Gastroesophageal sphincter (tissue), 4 donors: ENCODE measurements around the gene CALCA. TPM values are rescaled to one million over a fixed set of nuclear protein-coding genes. Genes with fewer than 3 reads are reported as not detected.

Experiments used
- ATAC-seq: fragments of 150-250 bp; one replicate; pipeline ENCODE4 v1.9.1; 2016; ENCODE audit warnings: mild to moderate bottlenecking, moderate library complexity
- H3K27ac ChIP-seq, 4 donors: fragments of 200-600 bp; sonication (generic) in 3 of 4; 1 replicate in 3 of 4; 2 replicates in 1 of 4; pipeline ENCODE4 v1.5.1; 2016 to 2019
- H3K27me3 ChIP-seq: fragments of 200-600 bp; sonication (generic); one replicate; pipeline ENCODE4 v1.5.1; 2019
- H3K36me3 ChIP-seq, 2 donors: fragments of 200-600 bp; sonication (generic); one replicate each; pipeline ENCODE4 v1.5.1; 2019; ENCODE audit warnings: control low read depth in 1 of 2
- H3K4me1 ChIP-seq, 3 donors: fragments of 200-600 bp; sonication (generic); 1 replicate in 2 of 3; 2 replicates in 1 of 3; pipeline ENCODE4 v1.5.1; 2016 to 2019; ENCODE audit warnings: control low read depth in 2 of 3
- H3K4me3 ChIP-seq, 2 donors: fragments of 200-600 bp; sonication (generic); one replicate each; pipeline ENCODE4 v1.5.1; 2019; ENCODE audit warnings: mild to moderate bottlenecking in 1 of 2, moderate library complexity in 1 of 2
- H3K9me3 ChIP-seq, 3 donors: fragments of 200-600 bp; sonication (generic); one replicate each; pipeline ENCODE4 v1.5.1; 2017 to 2019; ENCODE audit warnings: control low read depth in 2 of 3
- EP300 ChIP-seq: sonication (generic); formaldehyde crosslinking; IDR thresholded peaks from one replicate; pipeline ENCODE4 v1.6.1; 2017; ENCODE audit warnings: antibody characterized with exemption, mild to moderate bottlenecking
- POLR2A ChIP-seq, 2 donors: fragments of 450-650 bp; IDR thresholded peaks; one replicate each; pipeline ENCODE4 v1.6.1; 2017; ENCODE audit warnings: antibody characterized with exemption in 2 of 2, mild to moderate bottlenecking in 2 of 2, moderate library complexity in 1 of 2
- POLR2AphosphoS5 ChIP-seq: sonication (generic); formaldehyde crosslinking; IDR thresholded peaks from one replicate; pipeline ENCODE4 v1.6.1; 2017; ENCODE audit warnings: antibody characterized with exemption
- WGBS, 2 donors: methylation state at CpG; one replicate each; pipeline ENCODE4 v1.1.5; 2018; ENCODE audit warnings: low coverage in 1 of 2; 5-methylcytosine and 5-hydroxymethylcytosine counted together
- total RNA-seq, 4 donors: library from RNA; depleted of rRNA; stranded (reverse); fragments of >200 nt; gene quantifications; one replicate each; pipeline ENCODE4 v1.1.0, GENCODE V29; 2016
- TF ChIP-seq, protein P1 (sequence below), 4 experiments: fragments of 200-600 bp in 2 of 4; fragments of 450-650 bp in 2 of 4; sonication (generic) in 1 of 4; IDR thresholded peaks; one replicate each; pipeline ENCODE4 v1.5.1; 2017 to 2019; ENCODE audit warnings: antibody characterized with exemption in 4 of 4, mild to moderate bottlenecking in 2 of 4, moderate library complexity in 2 of 4

CALCA gene, protein sequence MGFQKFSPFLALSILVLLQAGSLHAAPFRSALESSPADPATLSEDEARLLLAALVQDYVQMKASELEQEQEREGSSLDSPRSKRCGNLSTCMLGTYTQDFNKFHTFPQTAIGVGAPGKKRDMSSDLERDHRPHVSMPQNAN
- total RNA-seq: not detected

DNA sequence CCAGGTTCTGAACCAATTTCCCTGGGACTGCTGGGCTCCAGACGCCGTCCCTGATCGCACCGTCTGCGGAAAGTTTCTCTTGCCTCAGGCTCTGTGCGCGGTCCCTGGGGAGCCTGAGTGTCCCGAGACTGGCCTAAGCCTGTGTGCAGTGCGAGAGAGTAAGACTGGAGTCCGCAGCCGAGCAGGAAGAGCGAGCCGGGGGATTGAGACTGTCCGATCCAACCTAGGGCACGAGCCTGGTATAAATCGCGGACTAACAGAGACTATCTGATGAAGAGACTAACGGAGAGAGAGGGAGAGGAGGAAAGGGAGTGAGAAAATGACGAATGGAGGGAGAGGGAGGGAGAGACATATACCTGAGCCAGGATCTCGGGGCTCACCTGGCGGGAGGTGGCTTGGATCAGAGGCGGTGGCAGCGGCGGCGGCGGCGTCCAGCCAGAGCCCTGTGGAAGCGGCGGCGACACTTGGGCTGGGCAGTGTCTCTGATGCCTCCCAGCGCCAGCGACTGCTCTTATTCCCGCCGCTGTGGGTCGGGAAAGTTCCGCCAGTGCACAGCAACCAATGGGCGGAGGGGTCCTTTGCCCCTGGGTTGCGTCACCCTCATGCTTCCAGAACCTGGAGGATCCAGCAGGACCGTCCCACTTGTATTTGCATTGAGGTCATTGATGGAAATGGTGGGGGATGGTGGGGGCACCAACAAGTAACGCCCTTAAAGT is at the start of gene CALCA:
Gene CALCA (minus strand): TSS at position 487 of the 716 bp plus-strand sequence. CDS start 1,159 bp downstream, outside the sequence.
- no peak for ATAC-seq
- Histone ChIP-seq H3K9me3 (no peaks in the 10 kb centered on the region), H3K36me3 (no peaks in the 10 kb centered on the region), H3K4me3 (peak within 1 kb of the TSS in 1 of 2 donors; percentile 2), H3K4me1 (peaks cover 0 to 37% (median 20%) of the 10 kb centered on the region in 3 donors), H3K27me3 (peaks cover 94% of the 10 kb centered on the region), H3K27ac (no peak within 1 kb of the TSS)
- TF ChIP-seq EP300: no peak
- no peak for TF ChIP-seq POLR2AphosphoS5
- TF ChIP-seq, protein P1, sequence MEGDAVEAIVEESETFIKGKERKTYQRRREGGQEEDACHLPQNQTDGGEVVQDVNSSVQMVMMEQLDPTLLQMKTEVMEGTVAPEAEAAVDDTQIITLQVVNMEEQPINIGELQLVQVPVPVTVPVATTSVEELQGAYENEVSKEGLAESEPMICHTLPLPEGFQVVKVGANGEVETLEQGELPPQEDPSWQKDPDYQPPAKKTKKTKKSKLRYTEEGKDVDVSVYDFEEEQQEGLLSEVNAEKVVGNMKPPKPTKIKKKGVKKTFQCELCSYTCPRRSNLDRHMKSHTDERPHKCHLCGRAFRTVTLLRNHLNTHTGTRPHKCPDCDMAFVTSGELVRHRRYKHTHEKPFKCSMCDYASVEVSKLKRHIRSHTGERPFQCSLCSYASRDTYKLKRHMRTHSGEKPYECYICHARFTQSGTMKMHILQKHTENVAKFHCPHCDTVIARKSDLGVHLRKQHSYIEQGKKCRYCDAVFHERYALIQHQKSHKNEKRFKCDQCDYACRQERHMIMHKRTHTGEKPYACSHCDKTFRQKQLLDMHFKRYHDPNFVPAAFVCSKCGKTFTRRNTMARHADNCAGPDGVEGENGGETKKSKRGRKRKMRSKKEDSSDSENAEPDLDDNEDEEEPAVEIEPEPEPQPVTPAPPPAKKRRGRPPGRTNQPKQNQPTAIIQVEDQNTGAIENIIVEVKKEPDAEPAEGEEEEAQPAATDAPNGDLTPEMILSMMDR (IDR thresholded peaks at IDR 0.05): no peak
- no peak for TF ChIP-seq POLR2A (IDR thresholded peaks at IDR 0.05)
- 0 to 2% methylated on average over 13 to 29 of the region's 40 CpGs for WGBS, 2 donors

DNA sequence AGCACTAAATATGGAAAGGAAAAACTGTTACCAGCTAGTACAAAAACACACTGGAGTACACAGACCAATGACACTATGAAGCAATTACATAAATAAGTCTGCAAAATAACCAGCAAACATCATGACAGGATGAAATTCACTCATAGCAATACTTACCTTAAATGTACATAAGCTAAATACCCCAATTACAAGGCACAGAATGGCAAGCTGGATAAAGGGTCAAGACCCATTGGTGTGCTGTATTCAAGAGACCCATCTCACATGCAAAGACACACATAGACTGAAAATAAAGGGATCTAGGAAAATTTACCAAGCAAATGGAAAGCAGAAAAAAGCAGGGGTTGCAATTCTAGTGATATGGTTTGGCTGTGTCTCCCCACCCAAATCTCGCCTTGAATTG is 44.0 kb upstream of the CALCA start:
- H3K36me3 ChIP-seq: no peaks in the 10 kb centered on the region
- no peaks in the 10 kb centered on the region for H3K27me3 ChIP-seq
- H3K4me3 ChIP-seq: no peak overlapping the region
- no peak for ATAC-seq
- H3K4me1 ChIP-seq: no peaks in the 10 kb centered on the region
- H3K9me3 ChIP-seq: peaks cover 0 to 39% (median 0%) of the 10 kb centered on the region in 3 donors
- WGBS, 2 donors: 86 to 100% methylated on average over 1 of the region's 1 CpG
- TF ChIP-seq POLR2AphosphoS5: no peak
- TF ChIP-seq EP300: no peak
- no peak for TF ChIP-seq POLR2A (IDR thresholded peaks at IDR 0.05)
- TF ChIP-seq, protein P1 (IDR thresholded peaks at IDR 0.05): no peak
- H3K27ac ChIP-seq: no peak overlapping the region

GRCh38 chr11:15011776-15012345 is 39.7 kb upstream of the CALCA start:
- H3K27ac ChIP-seq: no peak overlapping the region
- 9 to 26% methylated on average over 6 of the region's 6 CpGs for WGBS, 2 donors
- no peak for ATAC-seq
- H3K4me1 ChIP-seq: no peaks in the 10 kb centered on the region
- TF ChIP-seq POLR2A (IDR thresholded peaks at IDR 0.05): no peak
- no peak for TF ChIP-seq EP300
- no peak for TF ChIP-seq POLR2AphosphoS5
- TF ChIP-seq, protein P1 (IDR thresholded peaks at IDR 0.05): no peak
- H3K4me3 ChIP-seq: no peak overlapping the region
- H3K36me3 ChIP-seq: no peaks in the 10 kb centered on the region
- H3K27me3 ChIP-seq: peaks cover 9% of the 10 kb centered on the region
- peaks cover 0 to 17% (median 0%) of the 10 kb centered on the region in 3 donors for H3K9me3 ChIP-seq

DNA sequence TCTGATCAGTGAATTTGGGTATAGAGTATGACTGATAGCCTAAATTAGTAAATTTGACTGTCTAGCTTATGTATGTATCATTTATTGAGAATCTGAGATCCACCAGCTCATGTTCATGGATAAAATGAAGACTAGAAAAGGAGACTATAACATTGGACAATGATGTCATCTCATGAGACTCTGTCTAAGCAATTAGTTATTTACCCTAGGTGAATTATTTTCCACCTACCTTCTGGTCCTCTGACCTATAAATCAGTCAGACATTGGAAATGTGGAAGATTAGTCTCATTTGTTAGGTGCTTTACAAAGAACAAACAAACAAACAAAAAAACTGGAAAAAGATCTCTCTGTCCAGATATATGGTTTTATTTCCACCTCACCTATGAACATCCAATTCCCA is 38.7 kb upstream of the CALCA start:
- TF ChIP-seq, protein P1 (IDR thresholded peaks at IDR 0.05): no peak
- no peak for TF ChIP-seq EP300
- no peak for TF ChIP-seq POLR2A (IDR thresholded peaks at IDR 0.05)
- TF ChIP-seq POLR2AphosphoS5: no peak
- no peak overlapping the region for H3K4me3 ChIP-seq
- no peak overlapping the region for H3K27ac ChIP-seq
- ATAC-seq: no peak
- peaks cover 0 to 7% (median 0%) of the 10 kb centered on the region in 3 donors for H3K9me3 ChIP-seq
- H3K27me3 ChIP-seq: peaks cover 9% of the 10 kb centered on the region
- no peaks in the 10 kb centered on the region for H3K4me1 ChIP-seq
- no peaks in the 10 kb centered on the region for H3K36me3 ChIP-seq
